Measurements from ENCODE around the gene HSDL1.

The HSDL1 gene

DNA sequence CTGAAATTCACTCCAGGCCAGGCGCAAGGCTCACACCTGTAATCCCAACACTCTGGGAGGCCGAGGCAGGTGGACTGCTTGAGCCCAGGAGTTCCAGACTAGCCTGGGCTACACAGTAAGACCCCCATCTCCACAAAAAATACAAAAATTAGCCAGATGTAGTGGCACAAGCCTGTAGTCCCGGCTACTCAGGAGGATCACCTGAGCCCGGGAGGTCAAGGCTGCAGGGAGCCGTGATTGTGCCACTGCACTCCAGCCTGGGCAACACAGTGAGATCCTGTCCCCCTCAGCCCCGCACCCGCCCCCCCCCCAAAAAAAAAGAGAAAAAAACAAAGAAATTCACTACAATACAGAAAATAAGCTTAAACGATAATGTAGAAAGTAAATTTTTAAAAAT lies 59.7 kb downstream of the HSDL1 start:
- TF ChIP-seq, protein P1, sequence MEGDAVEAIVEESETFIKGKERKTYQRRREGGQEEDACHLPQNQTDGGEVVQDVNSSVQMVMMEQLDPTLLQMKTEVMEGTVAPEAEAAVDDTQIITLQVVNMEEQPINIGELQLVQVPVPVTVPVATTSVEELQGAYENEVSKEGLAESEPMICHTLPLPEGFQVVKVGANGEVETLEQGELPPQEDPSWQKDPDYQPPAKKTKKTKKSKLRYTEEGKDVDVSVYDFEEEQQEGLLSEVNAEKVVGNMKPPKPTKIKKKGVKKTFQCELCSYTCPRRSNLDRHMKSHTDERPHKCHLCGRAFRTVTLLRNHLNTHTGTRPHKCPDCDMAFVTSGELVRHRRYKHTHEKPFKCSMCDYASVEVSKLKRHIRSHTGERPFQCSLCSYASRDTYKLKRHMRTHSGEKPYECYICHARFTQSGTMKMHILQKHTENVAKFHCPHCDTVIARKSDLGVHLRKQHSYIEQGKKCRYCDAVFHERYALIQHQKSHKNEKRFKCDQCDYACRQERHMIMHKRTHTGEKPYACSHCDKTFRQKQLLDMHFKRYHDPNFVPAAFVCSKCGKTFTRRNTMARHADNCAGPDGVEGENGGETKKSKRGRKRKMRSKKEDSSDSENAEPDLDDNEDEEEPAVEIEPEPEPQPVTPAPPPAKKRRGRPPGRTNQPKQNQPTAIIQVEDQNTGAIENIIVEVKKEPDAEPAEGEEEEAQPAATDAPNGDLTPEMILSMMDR (IDR thresholded peaks at IDR 0.05; ENCODE audit: low read depth, low read length) = no peak
- no peak for DNase-seq (ENCODE audit: extremely low read depth, low read depth)

GRCh38 chr16:84084570-84085270 lies 60.3 kb downstream of the HSDL1 start:
- TF ChIP-seq, protein P1 (IDR thresholded peaks at IDR 0.05; ENCODE audit: low read depth, low read length) = peak; percentile 73

DNA sequence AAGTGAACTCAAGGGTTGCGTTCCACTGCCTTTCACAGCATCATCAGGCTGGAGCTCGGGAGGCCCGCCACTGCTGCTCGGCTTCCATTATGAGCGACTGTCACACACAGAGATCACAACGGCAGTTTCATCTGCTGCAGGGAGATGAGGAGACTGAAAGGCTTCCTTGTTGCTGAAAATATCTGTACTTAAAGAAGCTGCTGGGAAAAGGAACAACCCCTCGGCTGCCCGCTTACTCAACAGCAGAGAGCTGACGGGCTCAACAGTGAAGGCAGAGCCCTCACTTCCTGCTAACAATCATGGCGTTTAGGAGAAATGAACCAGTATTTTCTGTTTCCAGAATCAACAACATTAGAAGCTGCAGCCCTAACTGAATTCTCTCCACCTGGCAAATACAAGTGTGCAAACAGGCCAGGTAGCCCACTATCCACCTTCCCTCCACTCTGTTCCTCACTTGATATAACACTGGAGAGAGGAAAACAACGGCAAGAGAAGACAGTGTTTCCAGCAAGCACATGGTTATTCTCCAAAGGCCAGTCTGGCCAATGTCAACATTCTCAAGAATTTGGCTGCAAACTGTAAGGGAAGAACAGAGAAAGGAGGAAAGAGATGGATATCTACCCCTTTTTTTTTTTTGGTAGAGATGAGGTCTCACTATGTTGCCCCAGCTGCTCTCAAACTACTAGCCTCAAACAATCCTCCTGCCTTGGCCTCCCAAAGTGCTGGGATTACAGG lies 62.0 kb downstream of the HSDL1 start:
- TF ChIP-seq, protein P1 (IDR thresholded peaks at IDR 0.05; ENCODE audit: low read depth, low read length) = no peak
- DNase-seq (ENCODE audit: extremely low read depth, low read depth) = no peak

More at GRCh38 chr16:84084570-84085270, 60.3 kb downstream of the HSDL1 start:
- DNase-seq (ENCODE audit: extremely low read depth, low read depth) = no peak

DNA sequence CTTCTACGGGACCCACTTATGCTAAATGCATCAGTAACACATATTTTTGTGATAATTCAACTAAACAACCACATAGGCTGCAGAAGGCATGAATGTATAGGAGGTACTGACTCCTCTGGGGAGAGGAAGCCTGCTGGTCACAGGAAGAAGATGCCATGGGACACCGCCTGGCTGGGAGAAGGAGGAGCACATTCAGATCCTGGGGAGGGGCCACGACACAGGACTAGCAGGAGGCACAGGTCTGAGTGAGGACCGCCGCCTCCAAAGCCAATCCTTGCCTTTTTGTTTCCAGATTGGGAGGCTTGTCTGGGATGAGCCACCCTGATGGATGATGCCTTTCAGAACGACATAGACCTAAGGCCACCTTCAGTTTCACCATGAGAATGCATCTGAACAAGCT lies 62.9 kb downstream of the HSDL1 start:
- TF ChIP-seq, protein P1 (IDR thresholded peaks at IDR 0.05; ENCODE audit: low read depth, low read length) = no peak
- DNase-seq (ENCODE audit: extremely low read depth, low read depth) = no peak

DNA sequence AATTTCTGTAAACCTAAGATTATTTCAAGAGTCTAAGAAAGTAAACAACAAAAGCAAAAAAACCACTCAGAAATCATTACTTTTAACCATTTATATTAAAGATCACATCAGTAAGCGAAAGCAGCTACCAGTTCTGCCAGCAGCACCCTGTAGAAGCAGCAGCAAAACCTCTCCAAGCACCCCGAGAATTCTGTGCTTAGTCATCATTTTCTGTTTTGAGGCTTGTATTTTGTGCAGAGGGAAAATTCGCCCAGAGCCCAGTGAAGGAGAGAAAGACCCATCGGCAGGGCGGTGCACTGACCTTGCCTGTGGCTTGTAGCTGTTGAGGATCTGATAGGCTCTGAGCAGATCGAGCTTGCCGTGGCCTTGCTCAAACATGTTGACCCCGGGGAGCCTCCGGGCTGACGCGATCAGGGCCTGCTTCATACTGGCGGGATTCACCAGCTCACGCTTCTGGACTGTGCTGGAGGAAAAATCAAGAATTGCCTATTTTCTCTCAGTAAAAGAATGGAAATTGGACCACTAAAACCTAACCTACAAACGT lies 63.5 kb downstream of the HSDL1 start:
- TF ChIP-seq, protein P1 (IDR thresholded peaks at IDR 0.05; ENCODE audit: low read depth, low read length) = no peak
- no peak for DNase-seq (ENCODE audit: extremely low read depth, low read depth)

GRCh38 chr16:84080813-84081212 lies 64.2 kb downstream of the HSDL1 start:
- TF ChIP-seq, protein P1 (IDR thresholded peaks at IDR 0.05; ENCODE audit: low read depth, low read length) = no peak
- no peak for DNase-seq (ENCODE audit: extremely low read depth, low read depth)

GRCh38 chr16:84080378-84080777 lies 64.6 kb downstream of the HSDL1 start:
- TF ChIP-seq, protein P1 (IDR thresholded peaks at IDR 0.05; ENCODE audit: low read depth, low read length) = no peak
- DNase-seq (ENCODE audit: extremely low read depth, low read depth) = no peak

Data from AG09319 (cell line).